GM10847 (cell line): Measurements from ENCODE around the gene FAM131A.

Source experiments
- POLR2A ChIP-seq: IDR thresholded peaks from 2 replicates; pipeline ENCODE4 v1.6.1; 2011; ENCODE audit not compliant: insufficient read length; ENCODE audit errors: extremely low read depth

Gene FAM131A

GRCh38 chr3:184345317-184346144, 8.1 kb downstream of the FAM131A start:
- no peak for TF ChIP-seq POLR2A

- no peak for TF ChIP-seq POLR2A
Observed at GRCh38 chr3:184346480-184347190, 9.2 kb downstream of the FAM131A start.

GRCh38 chr3:184347321-184348056, 10.1 kb downstream of the FAM131A start:
- TF ChIP-seq POLR2A, result no peak

- no peak for TF ChIP-seq POLR2A
Observed at GRCh38 chr3:184348057-184348382, 10.6 kb downstream of the FAM131A start.

- no peak for TF ChIP-seq POLR2A
Observed at GRCh38 chr3:184349563-184350470, 12.4 kb downstream of the FAM131A start.

GRCh38 chr3:184350618-184351017, 13.2 kb downstream of the FAM131A start:
- TF ChIP-seq POLR2A, result no peak

GRCh38 chr3:184351511-184352148, 14.2 kb downstream of the FAM131A start:
- TF ChIP-seq POLR2A, result no peak

- no peak for TF ChIP-seq POLR2A
Observed at GRCh38 chr3:184352149-184352785, 14.9 kb downstream of the FAM131A start.

GRCh38 chr3:184352897-184353545, 15.6 kb downstream of the FAM131A start:
- no peak for TF ChIP-seq POLR2A

- no peak for TF ChIP-seq POLR2A
Observed at GRCh38 chr3:184353546-184353941, 16.1 kb downstream of the FAM131A start.

GRCh38 chr3:184354121-184354728, 16.8 kb downstream of the FAM131A start:
- no peak for TF ChIP-seq POLR2A

GRCh38 chr3:184354754-184355153, 17.4 kb downstream of the FAM131A start:
- no peak for TF ChIP-seq POLR2A
